Fibroblast of skin of scalp (primary cell): ENCODE data around the gene SHC1.

Experiments
- DNase-seq: peaks from one replicate; pipeline ENCODE4 v3.0.0-alpha.2; 2013

Gene SHC1

DNA sequence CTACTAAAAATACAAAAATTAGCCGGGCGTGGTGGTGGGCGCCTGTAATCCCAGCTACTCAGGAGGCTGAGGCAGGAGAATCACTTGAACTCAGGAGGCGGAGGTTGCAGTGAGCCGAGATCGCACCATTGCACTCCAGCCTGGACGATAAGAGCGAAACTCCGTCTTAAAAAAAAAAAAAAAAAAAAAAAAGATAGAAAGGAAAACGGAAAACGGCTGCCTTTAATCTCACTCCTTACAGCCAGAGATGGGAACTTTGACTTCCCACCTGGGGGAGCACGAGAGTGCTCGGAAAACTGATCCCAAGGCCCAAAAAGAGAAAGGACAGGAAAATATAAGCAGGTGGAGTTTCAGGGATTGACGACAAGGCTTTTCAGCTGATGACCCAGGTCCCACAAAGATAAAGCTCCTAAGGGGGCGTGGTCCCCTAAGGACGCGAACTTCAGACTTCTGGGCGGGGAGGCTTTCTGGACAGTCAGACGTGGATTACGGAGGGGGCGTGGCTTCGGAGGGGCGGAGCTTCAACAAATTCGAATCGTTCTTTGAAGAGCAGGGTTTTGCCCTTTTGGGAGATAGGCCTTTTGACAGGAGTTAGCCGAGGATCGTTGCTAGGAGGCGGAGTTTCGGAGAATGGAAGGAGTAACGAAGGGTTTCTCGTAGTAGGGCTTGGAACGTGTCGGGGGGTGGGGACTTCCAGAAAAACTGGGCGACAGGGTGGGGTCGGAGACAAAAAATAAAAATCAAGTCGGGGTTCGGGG lies 3.0 kb upstream of the SHC1 start:
- DNase-seq = peak; percentile 98

DNA sequence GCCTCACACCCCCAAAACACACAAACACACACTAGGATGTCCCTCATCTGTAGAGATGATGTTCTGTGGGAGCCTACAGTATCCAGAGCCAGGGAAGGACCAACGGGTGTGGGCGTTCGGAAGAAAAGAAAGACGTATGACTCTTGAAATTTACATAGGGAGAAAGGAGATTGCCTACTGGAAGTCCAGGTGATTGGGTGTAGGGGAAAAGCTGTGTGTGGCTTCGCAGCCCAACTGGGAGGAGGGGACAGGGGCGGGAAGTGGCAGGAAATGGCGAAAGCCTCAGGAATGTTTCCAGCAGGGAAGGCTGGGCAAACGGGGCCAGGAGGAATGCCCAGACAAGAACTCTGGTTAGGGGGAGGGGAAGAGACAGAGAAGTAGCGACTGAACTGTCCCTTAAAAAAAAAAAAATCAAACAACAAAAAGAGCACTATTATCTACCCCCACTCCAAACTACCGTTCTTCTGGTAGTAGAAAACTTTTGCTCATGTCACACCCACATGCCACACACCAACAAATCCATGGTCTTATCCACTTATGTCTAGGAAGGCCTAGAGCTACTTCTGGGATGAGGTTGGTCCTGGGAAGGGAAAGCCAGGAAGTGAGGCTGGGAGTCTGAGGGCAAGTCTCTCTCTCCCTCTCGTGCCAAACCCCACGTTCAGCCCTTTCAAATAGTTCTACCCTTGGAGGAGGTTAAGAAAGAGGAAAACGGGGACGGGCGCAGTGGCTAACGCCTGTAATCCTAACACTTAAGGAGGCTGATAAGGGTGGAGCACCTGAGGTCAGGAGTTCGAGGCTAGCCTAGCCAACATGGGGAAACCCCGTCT lies 2.2 kb upstream of the SHC1 start:
- peak; percentile 98 for DNase-seq

DNA sequence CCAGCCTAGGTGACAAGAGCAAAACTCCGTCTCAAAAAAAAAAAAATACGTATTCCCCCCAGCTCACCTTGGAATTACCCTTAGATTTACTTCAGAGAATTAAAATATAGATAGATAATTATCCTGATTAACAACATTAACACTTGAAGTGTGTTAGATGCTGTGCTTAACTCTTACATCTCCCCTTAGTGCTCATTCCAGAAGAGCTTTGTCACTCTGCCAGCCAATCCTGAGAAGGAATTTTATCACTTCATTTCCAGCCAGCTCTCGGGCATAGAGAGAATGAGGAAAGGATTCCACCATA lies 1.6 kb upstream of the SHC1 start:
- DNase-seq = peak; percentile 89

DNA sequence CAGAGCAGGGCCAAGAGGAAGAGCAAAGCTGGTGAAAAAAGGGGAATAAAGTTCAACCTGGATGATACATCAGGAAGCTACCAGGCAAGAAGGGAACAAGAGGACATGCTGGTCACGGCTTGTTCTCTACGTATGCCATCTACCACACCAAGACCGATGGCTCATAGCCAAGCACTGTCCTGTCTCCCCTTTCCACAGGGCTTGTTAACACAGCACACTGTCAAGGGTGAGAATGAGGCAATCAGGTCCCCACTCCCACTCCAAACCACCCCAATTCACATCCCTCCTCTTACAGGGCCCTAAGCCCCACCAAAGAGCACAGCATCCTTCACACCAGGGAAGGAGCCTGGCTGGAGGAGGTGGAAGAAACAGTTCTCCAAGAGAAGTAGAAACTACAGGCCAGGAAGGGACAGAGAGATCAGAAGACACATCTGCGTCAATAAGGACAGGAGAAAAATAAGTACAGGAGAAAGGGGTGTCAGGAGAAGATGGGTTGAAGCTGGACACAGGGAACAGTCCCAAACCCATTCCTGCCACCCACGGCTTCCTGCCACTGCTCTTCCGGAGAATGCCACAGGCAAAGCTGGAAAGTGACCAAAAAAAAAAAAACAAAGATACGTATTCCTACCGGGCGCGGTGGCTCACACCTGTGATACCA lies 923 bp upstream of the SHC1 start:
- no peak for DNase-seq

DNA sequence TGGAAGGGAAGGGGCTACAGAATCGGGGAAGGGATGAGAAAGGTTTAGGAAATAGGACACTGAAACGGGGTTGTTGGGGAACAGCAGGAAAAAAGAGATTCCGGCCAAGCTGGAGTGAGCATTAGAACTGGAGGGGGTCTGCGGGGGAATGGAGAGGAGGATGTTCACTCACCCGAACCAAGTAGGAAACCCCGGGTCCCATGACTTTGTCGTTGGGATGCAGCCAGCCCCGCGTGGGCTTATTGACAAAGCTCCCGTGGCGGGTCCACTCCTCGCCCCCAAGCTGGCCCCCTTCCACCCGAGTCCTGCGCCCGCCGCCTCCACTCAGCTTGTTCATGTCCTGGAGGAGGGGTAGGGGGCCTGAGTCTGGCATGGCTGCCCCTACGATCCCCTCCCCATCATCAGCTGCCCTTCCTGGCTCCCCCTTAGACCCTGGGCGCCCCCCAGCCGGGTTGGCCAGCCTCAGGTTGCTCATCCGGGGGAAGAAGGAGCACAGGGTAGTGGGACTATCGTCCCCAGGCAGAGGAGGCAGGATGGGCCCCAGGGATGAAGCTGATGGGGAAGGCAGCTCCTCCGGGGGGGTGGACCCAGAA lies 591 bp downstream of the SHC1 start:
- DNase-seq = no peak

DNA sequence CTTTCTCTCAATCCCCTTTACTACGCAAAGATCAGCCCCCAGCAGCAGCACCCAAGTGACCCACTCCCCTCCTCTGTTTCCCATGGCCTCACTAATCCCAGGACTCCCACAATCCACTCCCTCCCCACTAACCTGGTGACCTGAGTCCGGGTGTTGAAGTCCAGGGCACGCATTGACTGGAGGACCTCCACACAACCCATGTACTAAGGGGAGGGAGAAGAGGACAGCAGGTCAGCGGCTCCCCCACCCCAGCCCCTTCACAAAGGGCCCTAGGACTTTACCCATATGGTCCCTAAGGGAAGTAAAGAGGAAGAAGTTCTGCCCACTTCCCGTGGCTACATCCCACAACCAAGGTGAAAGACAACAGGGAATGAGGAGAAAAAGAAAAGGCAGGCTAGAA lies 1.3 kb downstream of the SHC1 start:
- DNase-seq = no peak

DNA sequence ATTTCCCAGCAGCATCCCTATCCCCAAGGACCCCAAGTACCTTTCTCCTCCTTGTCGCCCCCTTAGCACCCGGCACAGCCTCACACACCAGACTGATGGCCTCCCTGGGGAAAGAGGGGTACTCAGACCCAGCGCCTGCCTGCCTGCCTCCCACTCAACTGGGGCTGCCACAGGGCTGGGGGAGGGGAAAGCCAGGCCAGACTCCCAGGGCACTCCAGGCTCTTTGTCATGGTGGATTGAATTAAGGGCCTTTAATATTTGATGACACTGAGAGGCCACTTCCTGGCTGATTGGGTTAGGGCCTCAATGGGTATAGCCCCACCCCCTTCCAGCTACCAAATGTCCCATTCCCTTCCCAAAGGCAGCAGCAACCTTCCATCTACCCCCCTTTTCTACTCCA lies 1.8 kb downstream of the SHC1 start:
- DNase-seq = no peak

DNA sequence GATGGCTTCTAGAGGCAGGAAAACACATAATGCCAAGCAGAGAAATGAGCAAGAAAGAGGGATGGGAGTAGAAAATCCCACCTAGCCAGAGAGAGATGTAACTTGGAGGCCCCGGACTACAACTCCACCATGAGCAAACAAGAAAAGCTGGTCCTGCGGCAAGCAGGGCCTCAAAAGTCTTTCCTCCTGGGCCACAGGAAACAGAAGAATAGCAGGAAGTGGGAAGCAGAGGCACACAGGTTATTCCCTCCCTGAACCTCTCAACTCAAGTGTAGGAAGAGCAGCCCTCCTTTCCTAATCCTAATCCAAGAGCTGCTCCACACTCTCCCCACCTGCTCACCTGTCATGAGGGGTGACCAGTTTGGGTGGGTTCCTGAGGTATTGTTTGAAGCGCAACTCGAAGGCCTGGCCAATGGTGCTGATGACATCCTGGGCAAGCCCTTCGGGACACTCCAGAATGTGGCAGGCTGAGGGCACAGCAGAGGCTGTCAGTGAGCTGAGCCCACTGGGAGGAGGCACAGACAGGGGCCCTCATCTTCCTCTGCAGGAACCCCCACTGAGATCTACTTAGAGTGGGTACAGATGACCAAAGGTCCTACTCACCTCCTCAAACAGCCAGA lies 3.1 kb downstream of the SHC1 start:
- no peak for DNase-seq

DNA sequence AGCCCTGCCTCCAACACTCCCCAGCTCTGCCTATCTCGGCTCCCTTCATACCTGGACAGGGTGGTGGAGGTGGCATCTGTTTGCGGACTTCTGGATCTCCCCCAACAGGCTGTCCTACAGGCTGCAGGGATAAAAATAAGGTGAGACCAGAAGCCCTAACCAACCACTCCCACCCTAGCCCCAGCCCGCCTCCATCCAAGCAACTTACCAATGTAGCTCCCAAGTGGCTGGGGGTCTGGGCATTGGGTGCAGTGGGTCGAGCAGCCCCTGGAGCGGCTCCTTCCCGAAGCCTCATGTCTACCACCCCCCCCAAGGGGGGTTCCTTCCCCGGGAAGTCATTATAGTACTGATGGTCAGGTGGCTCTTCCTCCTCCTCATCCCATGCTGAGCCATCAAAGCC lies 4.4 kb downstream of the SHC1 start:
- no peak for DNase-seq

DNA sequence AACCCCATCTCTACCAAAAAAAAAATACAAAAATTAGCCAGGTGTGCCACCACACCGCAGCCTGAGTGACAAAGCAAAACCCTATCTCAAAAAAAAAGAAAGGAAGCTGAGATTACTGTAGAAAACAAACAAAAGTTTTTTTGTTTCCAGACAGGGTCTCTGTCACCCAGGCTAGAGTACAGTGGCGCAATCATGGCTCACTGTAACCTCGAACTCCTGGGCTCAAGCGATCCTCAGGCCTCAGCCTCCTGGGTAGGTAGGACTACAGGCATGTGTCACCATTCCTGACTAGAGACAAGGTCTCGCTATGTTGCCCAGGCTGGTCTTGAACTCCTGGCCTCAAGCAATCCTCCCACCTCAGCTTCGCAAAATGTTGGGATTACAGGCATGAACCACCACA lies 6.2 kb downstream of the SHC1 start:
- DNase-seq = no peak

DNA sequence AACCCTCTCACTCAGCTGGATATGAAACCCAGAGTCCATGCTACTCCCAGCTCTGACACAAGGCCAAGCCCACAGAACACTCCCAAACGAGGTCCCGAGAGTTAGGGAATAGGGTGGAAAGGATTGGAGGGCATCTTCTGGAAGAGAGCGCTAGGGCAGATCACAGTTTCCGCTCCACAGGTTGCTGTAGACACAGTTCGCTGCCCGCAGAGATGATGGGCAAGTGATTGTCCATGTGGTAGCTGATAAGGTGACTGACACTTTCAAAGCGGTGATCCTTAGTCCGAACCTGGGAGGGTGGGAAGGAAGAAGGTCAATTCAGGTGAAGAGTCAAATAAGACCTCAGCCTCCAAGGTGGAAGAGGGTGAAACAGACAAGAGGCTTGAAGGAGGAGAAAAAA lies 6.9 kb downstream of the SHC1 start:
- DNase-seq = no peak

DNA sequence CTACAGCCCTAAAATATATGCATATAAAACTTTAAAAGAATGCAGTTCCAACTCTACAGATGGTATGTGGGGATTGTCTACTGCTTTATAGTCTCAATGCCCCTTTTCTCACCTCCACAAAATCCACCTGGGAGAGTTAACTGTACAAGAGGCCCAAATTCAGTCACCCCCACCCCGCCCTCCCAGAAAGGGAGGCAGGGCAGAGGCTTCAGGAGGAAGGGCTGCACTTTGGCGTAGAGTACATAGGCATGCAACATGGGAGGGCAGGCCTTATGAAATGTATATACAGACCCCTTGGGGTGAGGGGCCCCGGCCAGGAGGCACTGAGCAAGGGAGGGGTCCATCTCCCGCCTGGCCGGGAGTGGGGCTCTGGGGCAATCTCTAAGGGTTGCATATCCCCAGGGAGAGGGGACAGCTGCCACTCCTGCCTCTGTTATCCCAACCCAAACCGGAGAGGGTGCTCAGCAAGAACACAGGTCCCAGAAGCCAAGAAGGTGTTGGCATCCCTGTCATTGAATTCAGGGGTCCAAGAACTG lies 7.7 kb downstream of the SHC1 start:
- DNase-seq = no peak

DNA sequence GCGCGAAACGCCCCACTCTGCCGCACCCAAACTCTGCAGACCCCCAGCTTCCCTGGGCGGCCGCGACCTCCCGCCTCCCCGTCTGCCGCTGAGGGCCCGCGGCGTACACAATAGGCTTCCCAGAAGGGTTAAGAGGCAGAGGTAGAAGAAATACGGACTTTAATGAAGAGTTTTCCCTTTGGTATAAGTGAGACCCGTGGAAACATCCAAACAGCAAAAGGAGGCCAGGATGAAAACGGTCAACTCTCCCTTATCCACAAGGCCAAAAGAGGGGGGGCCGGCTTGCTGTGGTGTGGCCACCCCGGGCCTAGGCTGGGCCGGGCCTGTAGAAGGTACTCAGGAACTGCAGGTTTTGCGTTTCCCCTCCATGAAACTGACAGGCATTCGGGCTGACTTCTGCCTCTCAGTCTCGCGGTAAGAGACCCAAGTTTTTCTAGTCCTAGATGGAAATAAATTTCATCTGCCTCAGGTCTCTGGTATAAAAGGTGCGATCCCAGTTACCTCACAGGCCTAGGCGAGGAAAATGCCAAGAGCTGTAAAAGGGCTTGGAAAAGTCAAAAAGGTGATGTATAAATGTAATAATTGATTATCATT lies 8.3 kb downstream of the SHC1 start:
- no peak for DNase-seq

DNA sequence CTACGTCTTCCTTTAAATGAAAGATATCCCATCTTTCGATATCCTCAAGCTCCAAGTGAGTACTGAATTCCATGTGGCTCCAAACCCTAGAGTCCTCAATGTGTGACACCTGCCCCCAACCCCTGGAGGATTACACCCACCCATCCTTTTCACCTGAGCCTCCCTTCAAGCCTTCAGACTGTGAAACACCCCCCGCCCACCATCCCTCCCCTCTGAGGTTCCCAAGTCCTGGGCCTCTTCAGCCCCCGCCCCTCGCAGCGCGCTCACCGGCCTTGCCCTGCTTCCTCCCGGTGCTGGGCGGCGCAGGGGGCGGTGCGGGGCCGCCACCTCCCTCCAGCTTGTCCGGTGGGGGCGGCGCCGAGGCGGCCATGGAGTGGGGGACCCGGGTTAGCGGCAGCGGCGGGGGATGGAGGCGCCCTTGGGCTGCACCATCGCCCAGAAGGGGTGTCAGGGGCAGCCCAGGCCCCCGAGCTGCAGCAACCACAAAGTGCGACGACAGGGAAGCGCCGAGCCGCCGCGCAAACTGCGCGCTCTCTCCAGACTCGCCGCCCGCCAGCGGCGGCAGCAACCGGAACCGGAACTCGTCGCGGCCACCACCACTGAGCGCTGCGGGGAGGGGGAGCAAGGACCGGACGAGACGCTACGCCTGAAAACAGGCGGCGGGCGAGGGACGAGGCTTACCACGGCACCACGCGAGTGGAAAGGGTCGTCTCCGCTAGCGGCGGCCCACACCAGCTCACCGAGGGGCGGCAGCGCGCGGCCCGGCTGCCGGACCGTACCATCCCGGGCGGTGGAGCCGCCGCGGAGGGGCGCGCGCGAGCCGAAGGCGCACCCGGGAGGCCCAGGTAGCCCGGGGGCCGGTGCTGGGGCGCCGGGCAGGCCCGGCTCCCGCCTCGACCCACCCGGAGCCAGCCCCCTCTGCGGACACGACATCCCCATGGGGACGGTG lies 9.1 kb downstream of the SHC1 start, which contains the start of gene PYGO2:
TSS of gene PYGO2 (minus strand) at position 576 of the 949 bp plus-strand sequence. CDS start at position 370, 206 bp downstream.
- peak; percentile 77 for DNase-seq

DNA sequence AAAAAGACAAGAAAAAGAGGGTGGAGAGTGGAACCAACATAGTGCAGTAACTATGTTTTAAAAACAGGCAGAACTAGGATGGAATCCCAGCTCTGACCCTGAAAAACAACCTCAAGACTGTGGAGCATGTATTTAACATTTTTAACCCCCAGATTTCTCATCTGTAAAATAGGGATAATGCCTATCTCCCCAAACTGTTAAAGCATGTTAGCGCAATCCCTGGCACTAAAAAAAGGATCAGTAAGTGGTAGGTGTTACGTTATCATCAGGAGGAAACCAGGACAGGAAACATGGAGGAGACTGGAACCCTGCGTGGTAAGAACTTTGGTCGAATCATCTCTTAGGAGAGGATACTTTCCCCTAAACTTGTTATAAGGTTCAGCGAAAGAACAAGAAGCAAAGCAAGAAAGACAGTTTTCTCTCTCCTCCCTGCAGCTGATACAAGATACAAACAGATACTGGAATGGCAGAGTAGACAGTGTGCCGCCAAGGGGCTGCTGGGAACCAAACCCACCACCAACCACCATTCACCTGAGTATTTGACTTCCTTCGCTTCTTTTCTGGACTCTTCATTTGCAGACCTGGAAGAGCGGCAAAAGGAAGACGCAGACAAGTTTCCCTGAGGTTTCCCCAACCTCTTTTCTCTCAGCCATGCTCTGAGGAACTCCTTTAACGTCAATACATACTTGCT lies 10.0 kb downstream of the SHC1 start:
- no peak for DNase-seq

DNA sequence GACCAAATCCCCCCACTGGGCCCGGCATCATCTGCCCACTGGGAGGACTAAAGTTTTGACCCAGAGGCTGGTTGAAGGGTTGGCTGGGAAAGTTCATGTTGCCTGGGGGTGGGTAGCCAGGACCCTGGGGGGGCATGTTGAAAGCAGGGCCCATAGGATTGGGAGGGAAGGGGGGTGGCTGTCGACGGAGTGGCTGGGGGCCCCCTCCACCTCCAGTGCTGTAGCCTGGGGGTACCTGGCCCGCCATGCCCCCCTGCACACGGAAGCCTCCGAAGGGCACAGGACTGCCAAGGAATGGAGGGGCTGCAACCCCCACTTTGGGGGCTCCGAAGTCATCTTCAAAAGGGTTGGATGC lies 11.1 kb downstream of the SHC1 start:
- no peak for DNase-seq

DNA sequence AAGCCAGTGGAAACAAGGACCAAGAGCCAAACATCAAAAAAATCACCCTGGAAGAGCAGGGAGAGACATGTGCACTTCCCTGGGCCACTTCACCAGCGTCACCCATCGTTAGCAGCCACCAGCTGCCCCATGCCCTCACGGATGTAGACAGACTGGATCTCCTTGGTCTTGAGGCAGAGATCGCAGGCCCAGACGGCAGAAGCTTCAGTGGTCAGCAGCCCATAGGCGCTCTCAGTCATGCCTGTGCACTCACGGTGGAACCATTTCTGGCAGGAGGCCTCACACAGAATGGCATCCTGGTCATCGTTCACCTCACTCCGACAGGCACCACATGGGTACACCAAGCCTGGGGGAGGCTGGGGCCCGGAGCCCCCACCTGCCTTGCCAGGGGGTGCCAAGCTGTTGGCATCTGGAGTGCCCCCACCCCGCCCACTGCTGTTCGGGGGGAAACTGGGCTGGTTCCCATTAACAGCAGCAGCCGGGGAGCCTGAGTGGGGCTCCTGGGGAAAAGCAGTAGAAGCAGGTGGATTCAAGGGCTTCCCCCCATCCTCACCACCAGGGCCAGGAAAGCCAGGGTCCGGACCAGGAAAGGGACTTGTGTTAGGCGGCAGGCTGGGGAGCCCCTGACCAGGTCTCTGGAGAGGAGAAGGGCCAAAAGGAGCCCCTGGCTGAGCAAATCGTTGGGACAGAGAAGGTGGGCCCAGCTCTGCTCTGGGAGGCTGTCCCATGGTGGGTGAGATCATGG lies 11.7 kb downstream of the SHC1 start:
- no peak for DNase-seq

DNA sequence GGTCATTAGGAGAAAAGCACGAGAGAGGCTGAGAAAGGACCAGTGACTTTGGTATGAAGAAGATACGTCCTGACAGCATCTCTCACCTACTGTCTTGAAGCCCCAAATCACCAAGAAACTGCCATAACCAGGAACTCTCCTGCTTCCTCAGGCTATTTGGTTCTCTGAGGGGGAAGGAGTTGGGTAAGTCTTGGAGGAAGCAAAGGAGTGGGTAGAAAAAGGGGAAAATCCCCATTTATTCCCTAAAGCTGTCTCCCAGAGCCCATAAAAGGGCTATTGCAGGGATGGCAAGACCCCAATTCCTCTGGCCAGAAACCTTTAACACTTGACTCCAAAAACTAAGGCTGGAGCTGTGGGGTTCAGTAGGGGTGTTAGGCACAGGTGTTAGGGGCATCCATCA lies 12.5 kb downstream of the SHC1 start:
- DNase-seq = no peak

DNA sequence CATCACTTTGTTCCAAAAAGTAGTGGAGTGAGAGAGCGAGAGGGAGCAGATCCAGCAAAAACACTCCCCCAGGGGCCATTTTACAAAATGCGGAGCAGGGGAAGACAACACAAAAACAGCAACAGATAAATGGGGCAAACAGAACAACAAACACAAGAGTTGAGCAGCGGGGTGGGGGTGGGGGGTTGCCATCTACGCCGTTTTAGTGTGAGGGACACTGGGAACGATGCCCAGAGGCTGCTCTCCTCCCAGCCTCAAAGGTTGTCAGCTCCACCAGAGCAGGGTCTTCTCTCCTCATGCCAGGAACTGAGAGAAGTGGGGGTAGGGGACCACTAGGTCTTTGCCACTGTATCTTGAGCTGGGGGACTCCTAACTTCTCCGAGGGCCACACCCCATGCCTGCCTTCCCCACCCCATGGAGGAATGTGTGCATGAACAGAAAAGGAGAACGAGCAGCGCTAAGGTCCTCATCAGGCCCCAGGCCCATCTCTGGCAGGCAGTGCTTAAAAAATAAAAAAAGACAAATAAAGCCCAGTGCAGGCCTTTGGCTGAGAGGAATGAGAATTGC lies 13.4 kb downstream of the SHC1 start:
- no peak for DNase-seq
